ENCODE measurements around the gene MYCL.

DNA sequence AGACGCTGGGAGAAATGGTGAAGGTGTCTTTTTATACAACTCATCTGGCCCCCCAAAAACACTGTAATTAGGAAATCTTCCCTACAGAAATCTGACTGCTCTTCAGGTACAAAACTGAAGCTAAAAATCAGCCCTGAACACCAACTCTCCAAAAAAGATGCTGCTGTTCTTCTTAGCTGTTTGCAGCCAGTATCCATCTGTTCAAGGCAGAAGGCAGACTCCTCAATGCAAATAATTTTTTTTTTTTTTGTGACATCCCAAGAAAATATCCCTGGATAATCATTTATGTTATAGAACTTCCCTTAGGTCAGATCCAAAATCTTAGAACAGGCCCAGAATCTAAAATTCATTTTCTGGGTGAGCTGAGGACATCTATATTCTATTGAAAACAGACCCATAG, 54.9 kb downstream of the MYCL start:
- TF ChIP-seq CTCF (IDR thresholded peaks at IDR 0.05; ENCODE audit: poor library complexity) (no peak), EZH2phosphoT487 (IDR thresholded peaks at IDR 0.05; ENCODE audit: low read depth, severe bottlenecking, unreplicated experiment) (no peak)
